HG03439 (cell line): Measurements from ENCODE around the gene PHF20.
"Not testable (repeated sequence)": the region's sequence is repeated elsewhere in the genome, so short reads cannot be mapped to it uniquely, and the experiment has no call there.

Source experiments
- ATAC-seq: cut with Tn5 transposase; IDR thresholded peaks from one replicate; pipeline ENCODE4 v1.9.1; 2021; ENCODE audit warnings: mild to moderate bottlenecking, moderate library complexity; ENCODE audit not compliant: unreplicated experiment

PHF20 gene

DNA sequence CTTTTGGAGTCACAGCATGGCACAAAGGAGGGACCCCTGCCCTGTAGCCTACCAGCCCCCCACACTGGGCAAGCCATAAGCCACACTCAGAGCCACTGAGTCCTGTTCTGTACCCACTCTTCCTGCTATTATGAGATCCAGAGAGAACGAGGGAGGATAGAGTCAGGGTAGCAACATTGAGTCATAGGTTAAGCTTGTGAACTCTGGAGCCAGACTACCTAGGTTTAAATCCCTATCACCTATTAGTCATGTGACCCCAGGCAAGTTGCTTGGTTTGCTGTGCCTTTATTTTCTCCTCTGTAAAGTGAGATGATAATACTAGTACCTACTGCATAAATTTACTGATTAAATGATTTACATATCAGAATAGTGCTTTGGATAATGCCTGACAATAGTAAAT lies 197.1 kb downstream of the PHF20 start:
- no peak for ATAC-seq

GRCh38 chr20:35971981-35972380 lies 200.2 kb downstream of the PHF20 start:
- no peak for ATAC-seq

DNA sequence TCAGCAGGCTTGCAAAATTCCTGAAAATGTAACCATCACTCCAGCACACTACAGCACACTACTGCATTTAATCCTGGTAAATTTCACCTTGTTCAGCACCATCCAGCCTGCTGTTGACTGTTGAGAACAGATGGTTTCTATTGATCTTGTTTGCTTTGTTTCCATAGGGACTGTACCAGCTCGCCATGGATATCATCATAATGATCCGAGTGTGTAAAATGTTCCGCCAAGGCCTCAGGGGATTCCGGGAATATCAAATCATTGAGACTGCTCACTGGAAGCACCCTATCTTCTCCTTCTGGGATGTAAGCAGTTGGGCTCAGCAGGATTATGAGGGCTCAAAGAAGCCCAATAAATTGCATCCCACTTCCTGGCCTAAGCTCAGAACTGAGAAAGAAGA lies 200.6 kb downstream of the PHF20 start:
- ATAC-seq, result no peak

- no peak for ATAC-seq
These were observed 202.4 kb downstream of the PHF20 start for GRCh38 chr20:35974256-35974655.

GRCh38 chr20:35975576-35976373 lies 204.0 kb downstream of the PHF20 start:
- no peak for ATAC-seq

- no peak for ATAC-seq
These were observed 206.3 kb downstream of the PHF20 start for GRCh38 chr20:35978041-35978513.

DNA sequence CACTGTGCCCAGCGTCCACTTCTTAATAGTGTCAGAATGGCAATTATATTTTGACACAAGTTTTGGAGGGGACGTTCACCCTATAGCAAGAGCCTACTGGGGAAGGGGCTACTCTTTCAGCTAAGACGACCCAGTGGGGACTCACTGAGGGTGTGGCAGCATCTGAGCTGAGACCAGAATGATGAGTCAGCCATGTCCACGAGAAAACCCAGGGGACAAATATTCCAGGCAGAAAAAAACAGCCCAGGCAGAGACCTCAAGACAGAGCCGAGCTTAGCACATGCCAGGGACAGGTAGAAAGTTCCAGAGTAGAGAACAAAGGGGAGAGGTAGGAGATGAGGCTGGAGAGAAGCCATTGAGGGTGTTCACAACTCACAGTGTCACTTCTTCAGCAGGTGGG lies 207.7 kb downstream of the PHF20 start:
- no peak for ATAC-seq

DNA sequence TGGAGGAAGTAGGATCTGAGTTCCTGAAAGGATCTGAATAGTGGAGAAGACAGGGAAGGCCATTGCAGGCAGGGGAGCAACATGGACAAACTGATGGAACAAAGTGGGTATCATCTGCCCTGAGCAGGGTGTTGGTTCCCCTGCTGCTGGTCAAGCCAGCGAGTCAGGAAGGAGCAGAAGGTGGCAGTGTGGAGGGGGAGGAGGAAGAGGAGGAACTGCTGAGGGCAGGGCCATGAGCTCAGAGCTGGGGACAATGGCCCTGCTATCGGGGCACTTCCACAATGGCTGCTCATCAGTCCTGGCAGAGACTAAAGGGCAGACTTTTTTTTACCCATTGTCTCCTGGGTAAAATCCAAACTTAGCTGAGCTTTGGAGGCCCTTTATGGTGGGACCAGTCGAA lies 210.2 kb downstream of the PHF20 start:
- ATAC-seq, result no peak

- no peak for ATAC-seq
These were observed 212.6 kb downstream of the PHF20 start for GRCh38 chr20:35984382-35984781.

- ATAC-seq, result no peak
These were observed 214.0 kb downstream of the PHF20 start for GRCh38 chr20:35985806-35986205.

- ATAC-seq, result no peak
These were observed 217.2 kb downstream of the PHF20 start for GRCh38 chr20:35988910-35989463.

GRCh38 chr20:35991142-35991771 lies 219.4 kb downstream of the PHF20 start:
- no peak for ATAC-seq

DNA sequence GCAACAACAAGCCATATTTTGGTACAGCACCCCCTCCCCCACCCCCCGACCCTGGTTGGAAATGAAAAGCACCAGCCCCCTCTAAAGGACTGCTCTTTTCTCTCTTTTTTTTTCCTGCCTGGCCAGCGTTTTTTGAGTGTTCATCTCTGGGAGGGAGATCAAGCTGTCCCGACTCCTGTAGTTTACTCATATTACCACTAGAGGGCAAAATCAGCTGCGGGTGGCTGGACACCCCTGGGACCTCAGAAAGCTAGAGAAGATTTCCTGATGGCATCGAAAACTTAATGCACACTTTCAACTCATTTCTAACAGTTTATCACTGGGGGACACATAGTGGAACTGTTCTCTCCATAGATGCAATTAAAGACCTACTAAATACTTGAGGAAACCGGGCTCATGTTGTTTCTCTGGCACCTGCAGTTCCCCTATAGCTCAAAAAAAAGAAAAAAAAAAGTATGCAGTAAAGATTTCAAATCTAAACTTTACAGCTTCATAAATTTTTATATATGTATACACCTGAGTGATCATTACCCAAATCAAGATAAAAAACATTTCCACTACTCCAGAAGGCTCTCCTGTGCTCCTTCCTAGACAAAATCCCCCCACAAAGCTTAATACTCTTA lies 221.0 kb downstream of the PHF20 start:
- no peak for ATAC-seq

GRCh38 chr20:35994994-35995453 lies 223.2 kb downstream of the PHF20 start:
- no peak for ATAC-seq

- ATAC-seq, result not testable (repeated sequence)
These were observed 224.7 kb downstream of the PHF20 start for GRCh38 chr20:35996492-35996891.
